ENCODE measurements around the gene GNG8.

Gene GNG8

GRCh38 chr19:46601318-46602224, 34.4 kb downstream of the GNG8 start, which contains the start of gene CALM3:
Gene CALM3 (plus strand): TSS chr19:46601330. CDS start chr19:46601435, 105 bp downstream.
- Mint-ChIP-seq H3K27me3 (no peaks in the 10 kb centered on the region), H3K9me3 (peaks cover 0 to 3% of the 10 kb centered on the region in 2 donors), H3K4me1 (ENCODE audit: low read depth in 2 of 2) (peaks cover 37 to 38% of the 10 kb centered on the region in 2 donors), H3K36me3 (ENCODE audit: insufficient read depth) (peaks cover 17% of the 10 kb centered on the region), H3K27ac (peak within 1 kb of the TSS; percentile 100), H3K4me3 (peak within 1 kb of the TSS; percentile 91 to 97)
- ATAC-seq (replicated peaks) (no peak), DNase-seq (no peak)

- Mint-ChIP-seq H3K27me3 (no peaks in the 10 kb centered on the region), H3K27ac (peak overlapping the region; percentile 100), H3K9me3 (peaks cover 0 to 3% of the 10 kb centered on the region in 2 donors), H3K4me1 (ENCODE audit: low read depth in 2 of 2) (peaks cover 33 to 34% of the 10 kb centered on the region in 2 donors), H3K36me3 (ENCODE audit: insufficient read depth) (peaks cover 11% of the 10 kb centered on the region), H3K4me3 (peak overlapping the region; percentile 91 to 97)
- ATAC-seq (replicated peaks) (peak; percentile 83), DNase-seq (peak; percentile 97 to 99 (median 98))
Observed at GRCh38 chr19:46600384-46601317, 35.4 kb downstream of the GNG8 start.

DNA sequence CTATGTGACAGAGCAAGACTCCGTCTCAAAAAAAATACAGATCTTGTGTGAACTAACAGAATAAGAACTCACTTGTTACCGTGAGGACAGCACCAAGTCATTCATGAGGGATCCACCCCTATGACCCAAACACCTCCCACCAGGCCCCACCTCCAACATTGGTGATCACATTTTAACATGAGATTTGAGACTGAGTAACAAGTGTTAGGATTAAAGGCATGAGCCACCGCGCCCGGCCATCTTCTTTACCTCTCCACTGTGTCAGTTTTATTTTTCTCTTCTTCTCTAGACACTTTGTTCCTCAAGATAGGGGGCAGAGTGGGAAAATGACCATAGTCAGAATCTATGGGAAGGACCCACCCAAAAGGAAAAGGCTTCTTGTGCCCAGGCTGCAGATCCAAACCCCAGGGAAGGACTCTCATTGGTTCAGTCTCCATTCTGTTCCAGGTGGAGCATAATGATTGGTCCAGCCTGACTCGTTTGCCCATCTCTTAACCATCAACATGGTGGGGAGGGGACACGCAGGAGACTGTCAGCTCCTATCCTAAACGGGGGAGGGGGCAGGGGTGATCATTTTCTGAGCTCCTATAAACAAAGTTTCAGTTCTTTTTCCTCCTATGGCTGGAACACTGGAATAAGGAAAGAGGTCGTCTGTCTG, 36.2 kb downstream of the GNG8 start:
- Mint-ChIP-seq H3K9me3 (peaks cover 0 to 3% of the 10 kb centered on the region in 2 donors), H3K36me3 (ENCODE audit: insufficient read depth) (peaks cover 11% of the 10 kb centered on the region), H3K4me3 (peak overlapping the region; percentile 91 to 97), H3K27me3 (no peaks in the 10 kb centered on the region), H3K4me1 (ENCODE audit: low read depth in 2 of 2) (peaks cover 33 to 34% of the 10 kb centered on the region in 2 donors), H3K27ac (peak overlapping the region; percentile 100)
- DNase-seq (no peak), ATAC-seq (replicated peaks) (no peak)

- Mint-ChIP-seq H3K4me3 (no peak overlapping the region), H3K9me3 (peaks cover 0 to 3% of the 10 kb centered on the region in 2 donors), H3K27me3 (no peaks in the 10 kb centered on the region), H3K4me1 (ENCODE audit: low read depth in 2 of 2) (peaks cover 26% of the 10 kb centered on the region in 2 donors), H3K36me3 (ENCODE audit: insufficient read depth) (peaks cover 11% of the 10 kb centered on the region), H3K27ac (peak overlapping the region in 1 of 2 donors; percentile 55)
- ATAC-seq (replicated peaks), result no peak
- DNase-seq, result no peak
Observed at GRCh38 chr19:46598372-46598917, 37.6 kb downstream of the GNG8 start.

GRCh38 chr19:46596008-46596407, 40.0 kb downstream of the GNG8 start:
- ATAC-seq (replicated peaks) (no peak), DNase-seq (no peak)
- H3K4me3 Mint-ChIP-seq, result no peak overlapping the region
- no peaks in the 10 kb centered on the region for H3K27me3 Mint-ChIP-seq
- no peak overlapping the region for H3K27ac Mint-ChIP-seq
- peaks cover 0 to 3% of the 10 kb centered on the region in 2 donors for H3K9me3 Mint-ChIP-seq
- peaks cover 8% of the 10 kb centered on the region for H3K36me3 Mint-ChIP-seq (ENCODE audit: insufficient read depth)
- H3K4me1 Mint-ChIP-seq (ENCODE audit: low read depth in 2 of 2), result peaks cover 5 to 8% of the 10 kb centered on the region in 2 donors

DNA sequence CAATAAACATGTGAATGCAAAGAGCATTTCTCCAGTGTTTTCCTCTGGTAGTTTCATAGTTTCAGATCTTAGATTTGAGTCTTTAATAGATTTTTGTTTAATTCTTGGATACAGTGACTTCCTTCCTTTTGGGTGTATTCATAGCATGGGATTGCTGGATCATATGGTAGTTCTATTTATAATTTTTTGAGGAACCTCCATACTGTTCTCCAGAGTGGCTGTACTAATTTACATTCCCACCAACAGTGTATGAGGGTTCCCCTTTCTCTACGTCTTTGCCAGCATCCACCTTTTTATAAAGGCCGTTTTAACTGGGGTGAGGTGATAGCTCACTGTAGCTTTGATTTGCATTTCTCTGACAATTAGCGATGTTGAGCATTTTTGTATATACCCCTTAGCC, 44.1 kb downstream of the GNG8 start:
- Mint-ChIP-seq H3K27ac (no peak overlapping the region), H3K27me3 (no peaks in the 10 kb centered on the region), H3K4me1 (ENCODE audit: low read depth in 2 of 2) (no peaks in the 10 kb centered on the region), H3K36me3 (ENCODE audit: insufficient read depth) (peaks cover 3% of the 10 kb centered on the region), H3K4me3 (no peak overlapping the region), H3K9me3 (no peaks in the 10 kb centered on the region)
- no peak for DNase-seq
- no peak for ATAC-seq (replicated peaks)

GRCh38 chr19:46591254-46591653, 44.7 kb downstream of the GNG8 start:
- ATAC-seq (replicated peaks) (no peak), DNase-seq (no peak)
- Mint-ChIP-seq H3K4me1 (ENCODE audit: low read depth in 2 of 2) (no peaks in the 10 kb centered on the region), H3K9me3 (no peaks in the 10 kb centered on the region), H3K27me3 (no peaks in the 10 kb centered on the region), H3K36me3 (ENCODE audit: insufficient read depth) (peaks cover 3% of the 10 kb centered on the region), H3K27ac (no peak overlapping the region), H3K4me3 (no peak overlapping the region)

GRCh38 chr19:46587861-46588260, 48.1 kb downstream of the GNG8 start:
- H3K4me3 Mint-ChIP-seq, result no peak overlapping the region

GRCh38 chr19:46586294-46586693, 49.7 kb downstream of the GNG8 start:
- DNase-seq (no peak), ATAC-seq (replicated peaks) (no peak)
- no peak overlapping the region for H3K4me3 Mint-ChIP-seq
- H3K9me3 Mint-ChIP-seq, result no peaks in the 10 kb centered on the region
- no peaks in the 10 kb centered on the region for H3K36me3 Mint-ChIP-seq (ENCODE audit: insufficient read depth)
- H3K4me1 Mint-ChIP-seq (ENCODE audit: low read depth in 2 of 2), result no peaks in the 10 kb centered on the region
- no peak overlapping the region for H3K27ac Mint-ChIP-seq
- no peaks in the 10 kb centered on the region for H3K27me3 Mint-ChIP-seq

More at GRCh38 chr19:46587861-46588260, 48.1 kb downstream of the GNG8 start:
- H3K36me3 Mint-ChIP-seq (ENCODE audit: insufficient read depth), result no peaks in the 10 kb centered on the region
- ATAC-seq (replicated peaks), result no peak
- H3K9me3 Mint-ChIP-seq, result no peaks in the 10 kb centered on the region
- DNase-seq, result no peak
- no peak overlapping the region for H3K27ac Mint-ChIP-seq
- H3K4me1 Mint-ChIP-seq (ENCODE audit: low read depth in 2 of 2), result no peaks in the 10 kb centered on the region
- H3K27me3 Mint-ChIP-seq, result no peaks in the 10 kb centered on the region

- Mint-ChIP-seq H3K36me3 (ENCODE audit: insufficient read depth) (no peaks in the 10 kb centered on the region), H3K9me3 (no peaks in the 10 kb centered on the region), H3K27me3 (no peaks in the 10 kb centered on the region), H3K4me3 (no peak overlapping the region), H3K27ac (no peak overlapping the region), H3K4me1 (ENCODE audit: low read depth in 2 of 2) (no peaks in the 10 kb centered on the region)
- no peak for ATAC-seq (replicated peaks)
- DNase-seq, result no peak
Observed at GRCh38 chr19:46585539-46585938, 50.5 kb downstream of the GNG8 start.

All from effector memory CD8-positive, alpha-beta T cell (primary cell).